ENCODE measurements around the gene RPS6KA1. TPM values are rescaled to one million over a fixed set of nuclear protein-coding genes. Genes with fewer than 3 reads are reported as not detected.
"Not testable (repeated sequence)": the region's sequence is repeated elsewhere in the genome, so short reads cannot be mapped to it uniquely, and the experiment has no call there.

The RPS6KA1 gene
- total RNA-seq, 1 donor from 2014 or later: 25.3 TPM

DNA sequence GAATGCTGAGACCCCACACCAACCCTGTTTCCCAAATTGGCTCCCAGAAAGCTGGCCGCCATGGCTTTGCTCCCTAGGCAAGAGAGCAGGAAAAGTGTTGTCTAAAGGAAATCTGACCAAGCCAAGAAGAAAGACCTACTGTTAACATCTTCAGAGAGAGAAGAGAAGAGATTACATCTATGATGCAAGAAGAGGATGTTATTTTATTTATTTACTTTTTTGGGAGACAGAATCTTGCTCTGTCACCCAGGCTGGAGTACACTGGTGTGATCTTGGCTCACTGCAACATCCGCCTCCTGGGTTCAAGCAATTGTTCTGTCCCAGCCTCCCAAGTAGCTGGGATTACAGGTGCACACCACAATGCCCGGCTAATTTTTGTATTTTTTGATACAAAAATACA lies 35.6 kb upstream of the RPS6KA1 start:
- H3K4me1 Mint-ChIP-seq (ENCODE audit: unreplicated experiment): no peaks in the 10 kb centered on the region
- H3K9me3 Mint-ChIP-seq (ENCODE audit: unreplicated experiment): no peaks in the 10 kb centered on the region
- DNase-seq (ENCODE audit: low spot score): no peak
- no peak overlapping the region for H3K4me3 Mint-ChIP-seq (ENCODE audit: unreplicated experiment)
- TF ChIP-seq, protein P1, sequence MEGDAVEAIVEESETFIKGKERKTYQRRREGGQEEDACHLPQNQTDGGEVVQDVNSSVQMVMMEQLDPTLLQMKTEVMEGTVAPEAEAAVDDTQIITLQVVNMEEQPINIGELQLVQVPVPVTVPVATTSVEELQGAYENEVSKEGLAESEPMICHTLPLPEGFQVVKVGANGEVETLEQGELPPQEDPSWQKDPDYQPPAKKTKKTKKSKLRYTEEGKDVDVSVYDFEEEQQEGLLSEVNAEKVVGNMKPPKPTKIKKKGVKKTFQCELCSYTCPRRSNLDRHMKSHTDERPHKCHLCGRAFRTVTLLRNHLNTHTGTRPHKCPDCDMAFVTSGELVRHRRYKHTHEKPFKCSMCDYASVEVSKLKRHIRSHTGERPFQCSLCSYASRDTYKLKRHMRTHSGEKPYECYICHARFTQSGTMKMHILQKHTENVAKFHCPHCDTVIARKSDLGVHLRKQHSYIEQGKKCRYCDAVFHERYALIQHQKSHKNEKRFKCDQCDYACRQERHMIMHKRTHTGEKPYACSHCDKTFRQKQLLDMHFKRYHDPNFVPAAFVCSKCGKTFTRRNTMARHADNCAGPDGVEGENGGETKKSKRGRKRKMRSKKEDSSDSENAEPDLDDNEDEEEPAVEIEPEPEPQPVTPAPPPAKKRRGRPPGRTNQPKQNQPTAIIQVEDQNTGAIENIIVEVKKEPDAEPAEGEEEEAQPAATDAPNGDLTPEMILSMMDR (IDR thresholded peaks at IDR 0.05; ENCODE audit: unreplicated experiment): no peak
- H3K36me3 Mint-ChIP-seq (ENCODE audit: low read depth, unreplicated experiment): no peaks in the 10 kb centered on the region
- no peak overlapping the region for H3K27ac Mint-ChIP-seq (ENCODE audit: unreplicated experiment)
- H3K27me3 Mint-ChIP-seq (ENCODE audit: unreplicated experiment): peaks cover 3% of the 10 kb centered on the region

DNA sequence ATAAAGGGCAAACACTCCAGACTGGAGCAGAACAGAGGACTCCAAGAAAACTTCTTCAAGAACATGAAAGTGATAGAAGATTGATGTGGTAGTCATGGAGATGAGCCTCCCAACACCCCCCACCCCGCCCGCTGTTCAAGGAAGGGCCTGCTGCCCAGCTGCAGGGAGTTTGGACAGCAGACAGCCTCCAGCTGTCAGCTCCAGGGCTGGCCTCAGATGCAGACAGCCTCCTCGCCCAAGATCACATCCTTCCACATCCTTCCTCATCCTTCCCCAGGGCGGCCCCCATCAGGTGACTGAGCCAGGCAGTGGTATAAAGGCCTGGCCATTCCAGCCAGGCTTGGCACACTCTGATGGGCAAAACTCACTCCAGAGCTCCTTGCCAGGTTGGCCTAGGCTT lies 32.7 kb upstream of the RPS6KA1 start:
- DNase-seq (ENCODE audit: low spot score): no peak
- H3K27me3 Mint-ChIP-seq (ENCODE audit: unreplicated experiment): no peaks in the 10 kb centered on the region
- TF ChIP-seq, protein P1 (IDR thresholded peaks at IDR 0.05; ENCODE audit: unreplicated experiment): no peak
- no peaks in the 10 kb centered on the region for H3K4me1 Mint-ChIP-seq (ENCODE audit: unreplicated experiment)
- no peaks in the 10 kb centered on the region for H3K9me3 Mint-ChIP-seq (ENCODE audit: unreplicated experiment)
- H3K4me3 Mint-ChIP-seq (ENCODE audit: unreplicated experiment): no peak overlapping the region
- H3K27ac Mint-ChIP-seq (ENCODE audit: unreplicated experiment): no peak overlapping the region
- no peaks in the 10 kb centered on the region for H3K36me3 Mint-ChIP-seq (ENCODE audit: low read depth, unreplicated experiment)

DNA sequence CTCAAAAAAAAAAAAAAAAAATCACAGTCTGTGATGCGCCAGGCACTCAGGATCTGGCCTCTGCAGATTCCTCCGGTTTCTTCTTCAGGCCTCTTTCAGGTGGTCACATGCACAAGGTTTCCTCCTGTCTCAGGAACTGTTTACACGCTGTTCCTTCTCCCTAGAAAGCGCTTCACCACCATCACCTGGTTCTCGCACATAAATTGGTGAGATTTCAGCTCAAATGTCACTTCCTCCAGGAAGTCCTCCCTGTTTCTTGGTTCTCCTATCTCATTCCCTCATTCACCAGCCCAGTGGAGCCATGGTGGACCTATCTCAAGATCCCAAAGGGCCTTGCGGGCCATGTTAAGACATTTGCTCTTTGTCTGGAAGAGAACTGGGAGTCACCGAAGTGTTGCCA lies 30.7 kb upstream of the RPS6KA1 start:
- no peaks in the 10 kb centered on the region for H3K36me3 Mint-ChIP-seq (ENCODE audit: low read depth, unreplicated experiment)
- H3K9me3 Mint-ChIP-seq (ENCODE audit: unreplicated experiment): no peaks in the 10 kb centered on the region
- no peaks in the 10 kb centered on the region for H3K4me1 Mint-ChIP-seq (ENCODE audit: unreplicated experiment)
- H3K27me3 Mint-ChIP-seq (ENCODE audit: unreplicated experiment): no peaks in the 10 kb centered on the region
- DNase-seq (ENCODE audit: low spot score): no peak
- TF ChIP-seq, protein P1 (IDR thresholded peaks at IDR 0.05; ENCODE audit: unreplicated experiment): no peak
- no peak overlapping the region for H3K27ac Mint-ChIP-seq (ENCODE audit: unreplicated experiment)
- H3K4me3 Mint-ChIP-seq (ENCODE audit: unreplicated experiment): no peak overlapping the region

DNA sequence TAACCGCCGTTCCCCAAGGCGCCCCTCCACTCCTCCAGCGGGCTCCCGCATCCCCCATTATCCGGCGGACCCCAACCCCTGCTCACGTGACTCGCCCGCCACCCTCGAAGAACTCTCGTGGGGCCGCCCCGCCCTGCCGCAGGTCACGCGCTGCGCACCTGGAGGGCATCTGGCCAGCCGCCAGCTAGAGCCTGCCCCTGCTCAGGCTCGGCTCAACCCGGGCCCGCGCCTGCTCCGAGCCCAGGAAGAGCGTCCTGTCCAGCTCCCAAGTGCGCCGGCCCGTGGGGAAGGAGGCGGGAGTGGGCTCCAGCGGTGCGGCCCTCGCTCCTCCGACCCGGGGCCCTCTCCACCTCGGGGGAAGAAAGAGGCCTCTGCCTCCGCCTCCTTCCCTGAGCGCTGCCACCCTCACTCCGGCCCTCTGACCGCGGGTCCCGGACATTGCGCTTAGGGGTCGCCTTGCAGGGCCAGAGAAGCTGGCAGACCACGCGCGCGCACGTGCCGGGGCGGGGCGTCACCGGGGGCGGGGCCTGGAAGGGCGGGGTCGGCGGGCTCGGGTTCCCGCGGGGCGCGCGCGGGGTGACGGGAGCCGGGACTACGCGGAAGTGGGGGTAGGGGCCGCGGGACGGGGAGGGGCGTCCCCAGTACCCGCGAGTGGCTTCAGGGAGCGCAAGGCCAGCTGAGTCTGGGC lies 28.9 kb upstream of the RPS6KA1 start:
- Mint-ChIP-seq H3K4me3 (ENCODE audit: unreplicated experiment) (peak overlapping the region; percentile 79), H3K27ac (ENCODE audit: unreplicated experiment) (no peak overlapping the region), H3K4me1 (ENCODE audit: unreplicated experiment) (no peaks in the 10 kb centered on the region), H3K36me3 (ENCODE audit: low read depth, unreplicated experiment) (no peaks in the 10 kb centered on the region), H3K27me3 (ENCODE audit: unreplicated experiment) (no peaks in the 10 kb centered on the region), H3K9me3 (ENCODE audit: unreplicated experiment) (no peaks in the 10 kb centered on the region)
- DNase-seq (ENCODE audit: low spot score): peak; percentile 83
- TF ChIP-seq, protein P1 (IDR thresholded peaks at IDR 0.05; ENCODE audit: unreplicated experiment): peak; percentile 46

DNA sequence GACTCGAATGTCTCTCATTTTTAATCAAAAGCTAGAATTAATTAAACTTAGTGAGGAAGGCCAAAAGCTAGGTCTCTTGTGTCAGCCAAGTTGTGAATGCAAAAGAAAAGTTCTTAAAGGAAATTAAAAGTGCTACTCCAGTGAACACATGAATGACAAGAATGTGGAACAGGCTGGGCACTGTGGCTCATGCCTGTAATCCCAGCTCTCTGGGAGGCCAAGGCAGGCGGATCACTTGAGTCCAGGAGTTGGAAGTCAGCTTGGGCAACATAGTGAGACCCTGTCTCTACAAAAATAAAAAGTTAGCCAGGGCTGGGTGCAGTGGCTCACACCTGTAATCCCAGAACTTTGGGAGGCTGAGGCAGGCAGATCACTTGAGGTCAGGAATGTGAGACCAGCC lies 18.9 kb upstream of the RPS6KA1 start:
- not testable (repeated sequence) for DNase-seq (ENCODE audit: low spot score); H3K27me3 Mint-ChIP-seq (ENCODE audit: unreplicated experiment); H3K27ac Mint-ChIP-seq (ENCODE audit: unreplicated experiment); H3K4me3 Mint-ChIP-seq (ENCODE audit: unreplicated experiment); H3K9me3 Mint-ChIP-seq (ENCODE audit: unreplicated experiment); H3K4me1 Mint-ChIP-seq (ENCODE audit: unreplicated experiment); H3K36me3 Mint-ChIP-seq (ENCODE audit: low read depth, unreplicated experiment)

DNA sequence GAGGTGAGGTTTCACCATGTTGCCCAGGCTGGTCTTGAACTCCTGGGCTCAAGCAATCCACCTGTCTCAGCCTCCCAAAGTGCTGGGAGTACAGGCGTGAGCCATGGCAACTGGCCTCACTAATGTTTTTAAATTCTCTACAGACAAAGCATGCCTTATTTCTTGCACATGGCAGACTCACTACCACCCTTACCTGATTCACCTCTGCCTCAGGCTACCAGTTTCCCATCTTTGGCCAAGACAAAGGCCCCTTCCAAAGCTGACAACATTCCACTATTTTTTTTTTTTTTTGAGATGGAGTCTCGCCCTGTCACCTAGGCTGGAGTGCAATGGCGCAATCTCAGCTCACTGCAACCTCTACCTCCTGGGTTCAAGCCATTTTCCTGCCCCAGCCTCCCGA lies 13.7 kb upstream of the RPS6KA1 start:
- H3K9me3 Mint-ChIP-seq (ENCODE audit: unreplicated experiment); DNase-seq (ENCODE audit: low spot score); H3K27me3 Mint-ChIP-seq (ENCODE audit: unreplicated experiment): not testable (repeated sequence)

More for the DNA sequence above, 13.7 kb upstream of the RPS6KA1 start:
- H3K36me3 Mint-ChIP-seq (ENCODE audit: low read depth, unreplicated experiment); H3K4me3 Mint-ChIP-seq (ENCODE audit: unreplicated experiment); H3K4me1 Mint-ChIP-seq (ENCODE audit: unreplicated experiment); H3K27ac Mint-ChIP-seq (ENCODE audit: unreplicated experiment): not testable (repeated sequence)

All from endothelial cell (in vitro differentiated cells).